DMS79 (cell line): ENCODE results near the gene ARL15.

Source experiments
- DNase-seq: peaks from one replicate; lab custom pipeline; 2025; lab: John Stamatoyannopoulos, UW

ARL15 gene

DNA sequence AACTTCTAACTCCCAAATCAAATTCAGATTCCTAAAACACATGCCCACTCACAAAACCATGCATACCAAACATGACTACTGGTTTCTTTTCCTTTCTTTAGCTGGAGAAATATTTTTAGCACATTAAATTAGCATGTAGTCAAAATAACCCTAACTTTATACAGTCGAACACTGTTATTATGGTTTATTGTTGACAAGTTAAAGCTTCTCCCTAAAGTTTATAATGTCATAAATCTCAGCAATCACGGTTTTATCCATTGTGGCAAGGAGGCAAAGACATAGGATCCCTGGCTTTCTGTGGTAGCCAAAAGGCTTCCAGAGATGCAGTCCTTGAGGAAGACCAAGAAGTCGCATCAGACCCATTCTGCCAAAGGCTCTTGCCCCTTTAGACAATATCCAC, 27.5 kb downstream of the ARL15 start:
- no peak for DNase-seq

DNA sequence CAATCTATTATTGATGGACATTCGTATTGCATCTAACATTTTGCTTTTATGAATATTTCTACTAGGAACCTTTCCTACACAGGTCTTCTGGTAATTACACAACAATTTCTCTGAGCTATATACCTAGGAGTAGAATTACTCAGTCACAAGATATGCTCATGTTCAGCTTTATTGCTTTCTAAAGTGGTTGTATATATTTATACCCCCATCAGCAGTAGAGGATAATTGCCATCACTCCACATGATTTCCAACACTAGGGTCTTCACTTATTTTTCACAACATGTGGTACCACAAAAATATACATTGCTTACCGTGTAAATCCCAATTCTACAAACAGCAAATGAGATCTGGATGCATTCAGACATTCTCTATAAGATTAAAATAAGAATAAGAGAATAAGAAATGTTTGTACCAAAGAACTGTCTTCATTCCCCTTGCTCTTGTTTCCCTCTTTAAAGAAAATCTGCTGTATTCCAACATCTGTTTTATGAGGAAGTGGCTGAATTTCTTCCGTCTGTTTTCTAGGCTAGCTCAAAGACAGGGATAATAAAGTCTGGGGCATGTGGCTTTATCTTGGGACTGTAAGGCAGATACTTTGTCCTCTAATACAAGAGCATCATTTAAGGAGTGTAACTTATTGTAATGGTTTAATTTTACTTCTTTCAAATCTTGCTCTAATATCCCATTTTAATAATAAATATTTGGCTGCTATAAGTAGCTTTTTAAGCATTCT, 28.2 kb downstream of the ARL15 start:
- DNase-seq, result no peak

DNA sequence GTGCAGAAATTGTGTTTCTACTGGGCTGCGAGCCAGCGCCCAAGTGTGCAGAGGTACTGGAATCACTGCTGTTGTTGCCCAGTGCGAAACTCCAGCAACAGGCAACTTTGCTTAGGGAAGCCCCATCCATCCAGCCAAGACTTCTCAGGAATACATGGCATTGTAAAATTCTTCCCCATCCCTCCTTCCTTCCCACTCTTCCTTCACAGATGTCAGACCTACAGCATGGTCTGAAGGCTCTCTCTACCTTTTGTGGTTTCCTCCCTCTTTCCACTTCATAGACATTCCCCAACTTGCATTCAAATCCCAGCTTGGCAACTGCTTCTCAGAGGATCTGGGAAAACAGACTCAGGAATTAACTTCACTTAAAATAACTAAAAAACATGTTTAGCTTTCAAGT, 30.4 kb downstream of the ARL15 start:
- no peak for DNase-seq

DNA sequence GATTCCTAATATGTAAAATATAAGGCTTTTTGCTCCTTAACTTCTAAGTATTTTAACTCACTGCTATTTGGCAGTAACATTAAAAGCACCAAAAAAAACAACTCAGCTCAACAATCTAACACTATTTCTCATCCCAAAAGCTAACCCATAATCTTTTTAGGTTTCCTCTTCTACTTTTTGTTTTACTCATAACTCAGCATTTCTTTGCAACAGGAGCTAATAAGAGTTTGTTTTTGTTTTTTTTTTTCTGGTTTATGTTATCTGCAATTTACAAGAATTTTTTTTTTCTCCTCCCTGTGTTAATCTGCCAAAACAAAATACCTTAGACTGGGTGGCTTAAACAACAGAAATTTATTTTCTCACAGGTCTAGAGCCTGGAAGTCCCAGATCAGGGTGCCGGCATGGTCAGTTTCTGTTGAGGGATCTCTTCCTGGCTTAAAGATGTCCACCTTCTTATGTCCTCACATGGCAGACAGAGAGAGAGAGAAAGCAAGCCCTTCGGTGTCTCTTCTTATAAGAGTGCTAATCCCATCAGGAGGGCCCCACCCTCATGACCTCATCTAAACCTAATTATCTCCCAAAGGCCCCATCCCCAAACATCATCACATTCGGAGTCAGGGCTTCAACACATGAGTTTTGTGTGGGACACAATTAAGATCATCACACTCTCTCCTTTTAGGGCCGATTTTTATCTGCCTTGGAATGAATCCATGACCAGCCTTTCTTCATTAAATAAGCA, 31.2 kb downstream of the ARL15 start:
- DNase-seq, result no peak

DNA sequence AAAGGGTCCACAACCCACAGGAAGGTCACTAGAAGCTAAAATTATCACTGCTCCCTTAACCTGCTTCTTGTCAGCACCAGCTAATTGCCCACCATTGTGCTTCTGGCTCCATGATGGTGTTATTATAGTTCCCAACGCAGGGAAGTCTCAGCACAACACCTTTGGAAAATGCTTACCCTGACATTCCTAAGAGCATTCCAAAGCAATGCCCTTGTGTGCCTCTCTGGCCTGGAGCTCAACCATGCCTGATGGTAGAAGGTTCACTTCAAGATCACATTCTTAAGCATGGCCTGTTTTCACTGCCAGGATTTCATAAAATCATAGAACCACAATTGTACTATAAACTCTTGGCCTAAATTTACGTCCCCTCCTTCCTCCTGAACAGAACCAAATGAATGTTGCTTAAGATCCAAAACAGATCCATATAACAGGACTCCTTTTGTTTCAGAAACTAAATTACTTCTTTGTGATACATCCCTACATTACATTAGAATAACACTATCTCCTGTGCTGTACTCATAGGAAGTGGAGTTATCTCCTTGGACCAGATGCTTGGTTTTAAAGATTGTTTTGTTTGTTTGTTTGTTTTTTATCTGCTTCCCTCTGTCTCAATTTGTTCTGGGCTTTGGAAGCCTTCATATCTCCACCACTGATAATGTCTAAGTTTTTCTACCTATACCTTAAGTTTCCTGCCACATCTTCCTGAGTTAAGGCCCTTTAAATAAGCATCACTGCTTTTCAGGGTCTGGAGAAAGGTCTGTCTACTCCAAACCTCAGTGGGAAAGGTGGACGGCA, 32.1 kb downstream of the ARL15 start:
- no peak for DNase-seq

DNA sequence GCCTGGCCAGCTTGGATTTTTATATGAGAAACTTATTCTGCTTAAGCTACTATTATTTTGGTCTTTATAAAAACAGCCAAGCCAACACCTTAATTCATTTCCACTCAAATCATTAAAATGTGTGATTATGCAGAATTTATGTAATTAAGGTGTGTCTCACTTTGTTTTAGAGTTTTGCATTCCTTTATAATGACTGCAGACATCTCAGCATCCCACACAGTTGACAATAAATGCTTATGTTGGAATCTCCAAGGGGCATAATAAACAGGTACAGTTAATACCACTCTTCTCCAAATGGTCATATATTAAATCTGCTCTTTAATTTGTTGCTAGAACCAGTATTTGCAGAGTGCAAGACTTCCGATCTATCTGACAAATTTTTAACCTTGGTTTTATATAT, 34.3 kb downstream of the ARL15 start:
- no peak for DNase-seq

DNA sequence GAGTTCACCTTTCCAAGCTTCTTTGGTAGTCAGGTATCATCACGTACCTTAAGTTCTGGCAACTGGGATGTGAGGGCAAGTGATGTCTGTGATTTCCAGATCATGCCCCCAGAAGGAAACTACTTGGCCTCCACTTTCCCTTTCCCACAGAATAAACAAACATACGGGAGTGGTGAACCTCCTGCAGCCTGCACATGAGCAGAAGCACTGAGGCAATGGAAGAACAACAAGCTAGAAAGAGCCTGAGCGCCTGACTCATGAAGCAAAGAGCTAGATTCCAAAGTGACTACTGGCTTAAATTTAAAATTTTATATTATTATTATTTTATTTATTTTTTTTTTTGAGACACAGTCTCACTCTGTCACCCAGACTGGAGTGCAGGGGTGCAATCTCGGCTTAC, 35.0 kb downstream of the ARL15 start:
- no peak for DNase-seq

DNA sequence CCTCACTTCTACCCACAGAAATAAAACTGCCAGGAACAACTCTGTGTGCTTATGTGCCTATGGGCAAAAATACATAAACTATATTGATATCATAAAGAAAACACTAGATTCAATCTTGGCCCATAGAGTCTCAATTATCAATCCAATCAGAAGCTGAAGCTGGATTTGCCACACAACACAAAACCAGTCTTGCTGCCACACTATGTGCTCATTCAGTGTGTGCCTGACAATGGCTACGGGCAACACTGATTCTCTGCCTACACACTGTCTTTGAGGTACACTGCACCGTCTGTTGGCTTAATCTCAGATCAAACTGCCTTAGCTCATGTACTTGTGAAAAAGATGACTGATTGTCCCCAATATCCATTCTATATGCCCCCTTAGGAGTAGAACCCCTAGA, 35.4 kb downstream of the ARL15 start:
- DNase-seq, result no peak

DNA sequence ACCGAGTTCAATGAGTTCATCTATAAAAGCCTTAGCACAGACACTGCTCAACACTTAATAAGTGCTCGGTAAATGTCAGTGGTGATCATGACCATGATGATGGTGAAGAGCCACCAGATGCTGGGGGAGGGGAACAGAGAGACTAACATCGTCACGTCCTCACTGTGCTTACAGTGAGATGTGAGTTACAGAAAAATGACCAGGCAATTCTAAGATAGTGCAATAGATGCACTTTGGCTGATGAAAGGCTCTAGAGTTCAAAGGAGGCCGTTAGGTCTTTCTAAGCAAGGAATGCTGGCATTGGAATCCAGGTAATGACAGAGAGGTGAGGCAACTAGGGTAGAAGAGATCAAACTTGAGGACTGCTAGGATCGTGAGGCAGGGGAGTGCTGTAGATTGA, 36.7 kb downstream of the ARL15 start:
- no peak for DNase-seq

DNA sequence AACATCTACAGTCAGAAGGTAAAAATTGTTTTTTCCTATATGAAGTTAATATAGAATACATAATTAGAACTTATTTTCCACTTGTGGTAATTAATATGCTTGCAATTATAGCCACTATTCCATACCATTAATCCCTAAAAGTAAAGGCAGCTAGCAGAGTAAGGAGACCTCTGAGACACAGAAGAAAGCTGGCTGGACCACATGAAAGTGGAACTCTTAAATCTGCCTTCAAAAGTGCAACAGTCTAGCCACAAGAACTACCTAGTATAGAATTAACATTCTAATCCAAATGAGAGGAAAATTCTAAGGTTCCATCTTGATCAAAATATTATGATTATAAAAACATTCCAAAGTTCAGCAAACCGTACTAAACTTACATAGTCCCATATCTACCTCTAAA, 37.6 kb downstream of the ARL15 start:
- DNase-seq, result no peak

DNA sequence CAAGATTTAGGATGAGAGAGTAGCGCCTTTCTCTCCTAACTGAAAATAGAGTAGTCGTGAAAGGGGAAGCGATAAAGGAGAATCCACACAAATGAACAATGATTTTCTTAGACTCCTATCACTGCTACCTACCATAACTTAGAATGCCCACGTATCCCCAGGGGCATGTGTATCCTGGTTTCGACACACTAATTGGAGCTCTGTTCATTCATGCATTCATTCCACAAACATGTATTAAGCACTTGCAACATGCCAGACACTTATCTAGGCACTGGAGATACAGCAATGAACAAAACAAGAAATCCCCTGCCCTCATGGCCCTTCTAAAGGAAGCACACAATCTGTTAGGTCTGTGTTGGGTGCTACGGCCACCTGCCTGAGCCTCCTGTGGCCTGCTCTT, 40.0 kb downstream of the ARL15 start:
- no peak for DNase-seq

DNA sequence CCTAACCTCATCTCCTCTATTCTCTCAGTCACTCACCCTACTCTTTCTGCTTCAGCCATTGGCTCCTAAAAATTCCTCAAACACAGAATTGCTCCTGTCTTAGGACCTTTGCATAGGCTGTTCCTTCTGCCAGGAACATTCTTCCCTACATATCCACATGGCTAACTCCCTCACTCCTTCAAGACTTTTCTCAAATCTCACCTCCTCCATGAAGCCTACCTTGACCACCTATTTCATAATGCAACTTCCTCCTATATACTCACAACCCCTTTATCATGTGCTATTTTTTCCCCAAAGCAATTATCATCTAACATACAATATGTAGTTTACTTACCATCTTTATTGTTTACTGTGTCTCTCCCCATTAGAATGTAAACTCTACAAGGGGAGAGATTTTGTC, 45.8 kb downstream of the ARL15 start:
- DNase-seq, result no peak

DNA sequence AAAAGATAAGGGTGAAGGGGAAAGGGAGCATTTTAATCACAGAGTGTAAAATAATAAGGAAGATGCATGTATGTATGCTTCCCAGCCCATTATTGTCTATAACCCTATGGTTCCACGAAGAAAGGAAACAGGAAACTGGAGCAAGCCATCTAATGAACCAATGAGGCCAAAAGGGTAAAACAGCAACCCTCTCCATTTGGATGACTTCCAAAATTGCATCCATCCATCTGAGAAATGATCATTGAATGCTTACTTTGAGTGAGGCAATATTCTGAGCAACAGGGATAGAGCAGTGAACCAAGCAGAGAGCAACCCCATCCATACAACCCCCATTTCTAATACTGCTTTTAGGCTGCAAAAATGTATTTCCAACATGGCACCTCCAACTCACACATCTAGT, 46.9 kb downstream of the ARL15 start:
- DNase-seq, result no peak

DNA sequence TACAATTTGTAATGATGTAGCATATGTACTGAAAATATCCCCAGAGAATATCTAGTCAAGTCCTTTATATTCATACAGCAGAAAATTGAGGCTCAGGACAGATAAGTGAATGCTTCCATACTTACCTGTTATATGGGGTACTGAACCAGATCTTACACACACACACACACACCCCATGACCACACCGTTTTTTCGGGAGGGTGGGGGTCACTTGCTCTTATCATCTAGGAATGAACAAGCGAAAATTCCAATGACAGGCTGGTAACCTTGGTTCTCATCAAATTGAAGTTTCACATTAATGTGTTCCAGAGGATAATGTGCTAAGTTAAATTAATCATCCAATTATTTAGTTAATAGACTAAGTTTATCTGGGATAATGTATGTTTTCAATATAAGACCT, 48.8 kb downstream of the ARL15 start:
- DNase-seq, result no peak

DNA sequence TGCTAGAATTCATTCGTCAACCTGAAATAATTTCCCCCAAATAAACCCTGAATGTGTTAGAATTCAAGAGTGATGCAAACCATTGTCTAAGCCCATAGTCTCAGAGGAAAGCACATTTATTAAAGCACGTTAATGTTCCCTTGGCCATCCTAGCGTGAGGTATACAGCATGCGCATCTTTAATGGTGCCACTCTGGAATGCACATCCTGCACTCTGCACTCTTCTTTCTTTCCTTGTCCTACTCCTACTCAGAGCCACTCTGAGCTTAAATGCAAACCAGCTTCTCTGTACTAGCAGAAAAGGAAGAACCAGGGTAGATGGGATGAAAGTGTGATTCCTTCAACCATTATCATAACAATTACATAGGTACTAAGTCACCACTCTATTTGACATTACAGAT, 50.4 kb downstream of the ARL15 start:
- DNase-seq, result no peak

DNA sequence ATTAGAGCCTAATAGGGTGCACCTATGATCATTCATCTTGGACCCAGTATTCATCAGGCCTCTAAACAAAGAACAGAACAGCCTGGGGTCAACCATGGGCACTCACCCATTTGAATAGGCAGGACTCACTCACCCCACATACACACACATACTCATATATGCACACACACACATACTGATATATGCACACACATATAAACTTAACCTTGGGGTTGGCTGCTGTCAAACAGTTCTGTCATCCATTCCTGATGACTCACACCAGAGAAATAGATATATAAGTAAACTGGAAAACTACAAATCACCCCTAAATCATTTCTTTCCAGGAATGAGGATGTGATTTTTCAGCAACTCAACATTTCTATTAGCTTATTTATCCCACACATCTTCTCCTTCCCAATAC, 51.3 kb downstream of the ARL15 start:
- DNase-seq, result no peak

DNA sequence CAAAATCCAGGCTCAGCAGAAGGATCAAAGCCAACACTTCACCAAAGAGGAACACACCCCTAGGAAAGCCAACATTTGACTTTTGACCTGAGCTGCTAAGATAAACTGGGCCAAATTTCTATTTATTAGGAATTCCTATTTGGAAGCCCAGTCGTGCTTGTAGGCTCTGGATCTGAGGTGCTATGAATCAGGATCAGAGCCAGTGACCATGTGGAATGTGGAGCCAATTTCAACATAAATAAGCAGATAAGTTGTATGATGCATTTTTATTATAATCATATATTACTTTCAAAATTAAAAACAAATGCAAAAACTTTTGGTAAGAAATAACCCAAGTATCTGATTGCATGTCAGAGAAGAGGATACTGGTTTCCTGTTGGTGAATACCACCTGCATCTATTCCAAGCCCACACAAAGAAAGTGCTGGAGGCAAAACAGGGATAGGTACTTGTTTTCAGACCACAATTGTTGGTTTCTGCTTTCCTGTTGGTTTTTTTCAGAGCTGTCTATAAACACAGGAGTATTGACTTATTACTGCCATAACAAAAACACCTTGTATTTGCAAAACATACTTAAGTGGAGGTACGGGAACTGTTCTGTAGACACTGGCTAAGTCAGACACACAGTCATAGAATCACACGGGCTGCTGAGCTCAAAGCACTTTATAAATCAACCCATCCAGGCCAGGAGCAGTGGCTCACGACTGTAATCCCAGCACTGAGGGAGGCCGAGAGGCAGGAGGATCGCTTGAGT, 52.8 kb downstream of the ARL15 start:
- peak; percentile 26 for DNase-seq

DNA sequence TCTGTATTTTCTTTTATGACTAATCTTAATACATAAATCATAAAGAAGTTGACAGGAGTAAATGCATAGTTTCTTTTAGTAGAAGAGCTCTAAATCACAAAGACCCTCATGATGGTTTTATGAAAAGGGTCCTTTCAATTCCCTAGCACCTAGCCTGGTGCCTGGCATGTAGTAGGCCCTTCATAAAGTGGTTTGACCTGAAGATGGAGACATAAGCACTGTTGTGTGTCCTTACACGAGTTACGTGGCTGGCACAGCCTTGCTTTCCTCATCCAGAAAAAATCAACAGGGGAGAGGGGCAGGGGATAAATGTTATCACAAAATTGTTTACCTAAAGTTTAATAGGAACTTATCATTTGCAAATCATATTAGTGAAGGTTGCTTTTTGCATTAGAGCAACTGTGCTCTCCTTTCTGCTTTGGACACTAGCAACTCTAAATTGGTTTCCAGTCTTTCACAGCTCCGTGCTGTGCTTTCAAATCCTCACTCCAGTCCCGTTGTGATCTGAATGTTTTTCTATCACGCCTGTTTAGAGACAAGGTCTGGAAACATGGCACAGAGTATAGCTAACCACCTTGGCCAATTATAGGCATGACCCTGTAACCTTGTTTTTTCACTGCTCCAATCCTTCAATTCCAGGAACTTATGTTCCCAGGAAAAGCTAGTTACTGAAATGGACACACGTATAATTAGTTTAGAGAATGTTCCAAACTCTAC, 55.7 kb downstream of the ARL15 start:
- DNase-seq, result no peak

DNA sequence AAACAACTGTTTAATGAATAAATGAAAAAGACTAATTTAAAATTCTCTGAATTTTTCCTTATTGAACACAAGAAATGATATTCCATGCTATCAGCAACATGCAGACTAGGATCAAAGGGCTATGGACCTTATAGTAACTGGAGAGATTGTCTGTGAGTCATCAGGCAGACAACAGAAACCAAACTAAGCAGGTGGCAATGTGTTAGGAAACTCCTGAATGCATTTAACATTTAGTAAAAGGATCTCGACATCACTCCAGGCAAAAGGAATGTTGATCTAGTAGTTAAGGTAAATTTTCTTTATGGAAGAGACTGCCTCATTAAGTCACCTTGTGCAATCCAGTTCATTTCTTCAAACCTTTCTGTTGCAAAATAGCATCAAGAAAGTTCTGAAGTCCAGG, 58.4 kb downstream of the ARL15 start:
- DNase-seq, result no peak

DNA sequence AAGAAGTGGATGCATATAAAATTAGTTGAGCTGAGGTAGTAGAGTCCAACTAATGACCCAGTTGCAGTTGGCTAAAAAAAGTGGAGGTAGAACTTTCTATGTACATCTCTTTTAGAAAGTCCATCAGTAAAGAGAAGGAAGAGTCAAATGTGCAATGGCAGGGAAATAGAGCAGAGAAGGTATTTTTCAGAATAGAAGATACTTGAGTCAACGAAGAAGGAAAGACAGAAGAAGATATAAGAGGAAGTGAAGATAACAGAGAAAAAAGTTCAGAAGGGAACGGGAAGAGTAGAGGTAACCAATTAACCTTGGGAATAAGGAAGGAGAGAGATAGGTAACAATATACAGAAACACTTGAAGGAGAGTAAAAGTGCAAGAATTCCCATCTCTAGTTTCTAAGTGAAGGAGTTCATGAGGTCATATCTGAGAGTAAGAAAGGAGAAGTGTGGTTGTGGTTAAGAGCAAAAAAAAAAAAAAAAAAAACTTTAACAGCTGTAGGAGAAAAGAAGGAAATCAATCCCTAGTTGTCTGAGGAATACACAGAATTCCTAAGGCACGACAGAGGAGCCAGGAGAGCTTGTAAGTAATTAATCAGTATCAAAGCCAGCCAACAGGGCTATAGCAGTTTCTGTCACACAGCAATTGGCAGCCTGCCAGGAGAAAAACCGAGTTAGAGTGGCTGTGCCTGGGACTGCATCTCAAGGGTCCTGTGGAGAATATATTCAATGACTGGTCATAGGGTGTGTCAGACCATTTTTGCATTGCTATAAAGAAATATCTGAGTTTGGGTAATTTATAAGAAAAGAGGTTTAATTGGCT, 61.0 kb downstream of the ARL15 start:
- no peak for DNase-seq

DNA sequence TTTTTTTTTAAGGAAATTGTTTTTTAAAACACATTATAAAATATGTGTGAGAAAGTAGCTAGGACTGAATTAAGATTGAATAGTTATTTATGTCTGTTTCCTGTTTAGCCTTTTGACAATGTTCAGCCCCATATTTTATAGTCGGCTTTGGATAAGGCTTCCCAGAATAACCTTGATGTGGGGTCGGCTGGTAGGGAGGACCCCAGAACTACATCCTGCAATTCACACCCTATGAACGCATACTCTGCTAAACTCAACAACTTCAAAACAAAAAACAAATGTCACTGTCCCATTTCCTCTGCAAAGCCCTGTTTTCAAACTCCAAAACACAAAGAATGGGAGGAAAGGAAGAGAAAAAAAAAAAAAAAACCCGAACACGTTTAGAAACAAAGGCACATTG, 63.1 kb downstream of the ARL15 start:
- no peak for DNase-seq
